ENCODE measurements around the gene SRGAP2.
"Not testable (repeated sequence)": the region's sequence is repeated elsewhere in the genome, so short reads cannot be mapped to it uniquely, and the experiment has no call there.

SRGAP2 gene

DNA sequence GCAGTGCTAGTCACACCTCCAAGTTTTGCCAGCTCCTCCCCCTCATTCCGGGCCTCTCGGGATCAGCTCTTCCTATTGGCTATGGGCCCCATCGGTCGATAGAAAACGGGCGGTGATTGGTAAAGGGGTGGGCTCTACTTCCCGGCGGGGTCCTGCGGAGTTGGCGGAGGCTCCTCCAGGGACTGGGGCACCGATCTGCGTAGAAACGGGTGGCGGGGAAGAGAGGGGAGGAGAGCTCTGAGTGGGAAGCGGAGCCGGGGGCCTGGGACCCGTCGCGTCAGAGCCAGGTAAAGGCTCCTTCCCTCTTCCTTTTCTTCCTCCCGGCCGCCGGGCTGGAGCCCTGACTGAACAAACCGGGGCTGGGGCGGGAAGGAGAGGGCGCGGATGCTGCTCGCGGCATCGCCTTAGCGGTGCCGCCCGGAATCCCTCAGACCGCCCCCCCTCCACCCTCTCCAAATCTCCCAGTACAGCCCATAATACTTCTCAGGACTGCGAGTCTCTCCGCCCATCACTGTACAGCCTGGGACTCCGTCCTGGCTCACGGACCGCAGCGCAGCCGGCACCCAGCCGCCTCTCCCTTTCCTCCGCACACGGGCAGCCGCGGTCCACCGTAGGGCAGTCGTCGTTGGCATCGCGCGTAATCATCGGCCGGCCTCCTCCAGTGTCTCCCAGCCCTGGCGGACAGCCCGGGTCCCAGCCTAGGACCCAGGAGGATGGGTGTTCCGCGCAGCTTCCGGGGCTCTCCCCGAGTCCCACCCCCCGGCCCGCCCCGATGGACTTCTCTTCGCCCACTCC, at the start of gene SRGAP2:
Gene SRGAP2 (plus strand): TSS at position 178 of the 795 bp plus-strand sequence. CDS start 2,430 bp downstream, outside the sequence.
- peak in 1 of 2 donors; percentile 3 for DNase-seq (ENCODE audit: low read depth in 2 of 2)

DNA sequence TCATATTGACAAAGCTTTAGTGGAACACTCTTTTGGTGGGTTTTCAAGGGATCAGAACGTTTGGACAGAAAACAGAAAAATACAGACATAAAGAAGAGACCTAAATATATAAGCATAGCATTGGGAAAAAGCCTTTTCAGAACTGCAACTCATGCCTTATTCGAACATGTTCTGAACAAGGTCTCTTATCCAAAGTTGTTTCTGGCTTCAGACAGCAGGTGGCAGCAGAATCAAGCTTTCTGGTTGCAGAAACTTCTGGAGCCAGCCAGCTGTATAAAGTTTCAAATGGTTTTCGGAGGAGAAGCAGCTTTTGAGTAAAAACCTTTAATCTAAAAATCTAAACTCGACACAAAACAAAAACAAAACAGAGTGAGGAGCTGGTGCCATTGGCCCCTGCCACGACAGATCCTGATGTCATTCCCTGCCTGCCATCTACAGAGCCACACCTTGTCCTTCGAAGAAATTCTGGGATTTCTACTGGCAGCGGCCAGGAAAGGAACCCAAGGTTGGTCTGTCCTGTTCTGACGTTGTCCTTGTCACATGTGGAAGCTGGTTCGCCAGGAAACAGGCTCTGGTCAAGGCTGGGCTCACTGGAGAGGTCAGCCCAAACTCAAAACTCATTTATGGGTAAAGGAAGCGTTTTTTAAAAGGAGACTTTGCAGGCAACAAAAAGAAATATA, 35.9 kb upstream of the SRGAP2 start:
- not testable (repeated sequence) for DNase-seq (ENCODE audit: low read depth in 2 of 2)

GRCh38 chr1:206169794-206170193, 33.5 kb upstream of the SRGAP2 start:
- DNase-seq (ENCODE audit: low read depth in 2 of 2), result not testable (repeated sequence)

- not testable (repeated sequence) for DNase-seq (ENCODE audit: low read depth in 2 of 2)
These were observed 30.1 kb upstream of the SRGAP2 start for GRCh38 chr1:206173110-206173719.

DNA sequence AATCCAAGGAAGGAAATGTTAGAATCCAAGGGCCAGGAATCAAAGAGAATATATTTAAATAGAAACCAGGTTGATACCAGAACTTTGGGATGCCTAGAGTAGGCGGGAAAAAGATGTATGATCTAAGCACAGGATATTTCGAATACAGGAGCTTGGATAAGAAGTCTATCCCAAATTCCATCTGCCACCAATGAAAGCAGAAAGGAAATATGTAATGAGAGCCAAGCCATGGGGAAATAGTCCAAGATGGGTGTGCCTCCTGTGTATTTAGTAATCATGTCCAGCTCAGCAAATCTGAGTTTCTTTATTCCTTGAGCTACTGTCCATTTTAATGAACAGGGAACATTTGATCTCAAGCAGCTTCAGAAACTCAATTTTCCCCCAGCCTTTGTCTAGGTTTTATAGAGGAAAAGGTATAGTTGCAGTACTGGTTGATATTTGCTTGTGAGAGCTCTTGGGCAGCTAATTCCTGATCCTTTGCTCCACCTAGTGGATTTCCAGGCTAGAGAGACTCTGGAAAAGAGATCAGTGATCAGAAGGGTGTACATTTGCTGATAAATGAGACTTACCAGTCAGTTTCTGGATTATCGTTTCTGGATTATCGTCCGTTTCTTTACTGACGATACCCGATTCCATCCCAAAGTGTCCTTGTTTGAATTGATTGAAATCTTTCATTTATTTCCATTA, 29.0 kb upstream of the SRGAP2 start:
- not testable (repeated sequence) for DNase-seq (ENCODE audit: low read depth in 2 of 2)

DNA sequence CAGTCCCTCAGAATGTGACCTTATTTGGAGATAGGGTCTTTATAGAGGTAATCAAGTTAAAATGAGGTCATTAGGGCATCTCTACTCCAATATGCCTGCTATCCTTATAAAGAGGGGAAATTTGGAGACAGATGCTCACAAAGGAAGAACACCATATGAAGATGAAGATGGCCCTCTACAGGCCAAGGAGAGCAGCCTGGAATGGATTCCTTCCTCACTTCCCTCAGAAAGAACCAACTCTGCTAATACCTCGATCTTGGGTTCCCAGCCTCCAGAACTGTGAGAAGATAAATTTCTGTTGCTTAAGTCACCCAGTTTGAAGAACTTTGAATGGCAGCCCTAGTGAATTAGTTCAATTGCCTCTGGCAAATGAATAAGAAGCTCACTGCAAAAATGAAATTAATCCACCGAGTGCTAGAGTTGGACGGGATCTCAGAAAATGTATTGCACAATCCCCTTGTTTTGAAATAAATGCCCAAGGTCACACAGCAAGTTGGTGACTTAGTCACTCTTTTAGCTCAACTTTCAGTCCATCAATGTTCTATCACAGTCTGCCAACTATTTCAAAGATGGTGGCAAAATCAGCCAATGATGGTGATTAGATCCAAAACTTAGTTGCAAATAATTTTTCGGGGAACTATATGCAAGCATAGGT, 27.8 kb upstream of the SRGAP2 start:
- not testable (repeated sequence) for DNase-seq (ENCODE audit: low read depth in 2 of 2)

DNA sequence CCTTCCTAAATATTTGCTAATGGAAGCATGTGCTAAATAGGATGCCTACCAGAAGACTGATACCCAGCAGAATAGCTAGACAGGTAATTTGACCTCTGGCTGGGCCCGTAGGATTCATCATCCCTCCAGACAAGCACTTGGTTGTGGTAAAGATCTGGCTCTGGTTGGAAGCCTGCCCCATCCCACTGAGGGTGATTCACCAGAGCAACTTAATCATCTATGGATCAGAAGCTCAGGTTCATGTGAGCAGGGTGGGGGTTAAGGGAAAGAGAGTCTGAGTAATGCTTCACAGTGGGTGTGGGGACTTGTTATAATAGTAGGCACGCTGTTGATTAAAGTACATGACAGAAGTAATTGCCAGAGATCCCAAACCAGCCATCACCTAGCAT, 27.2 kb upstream of the SRGAP2 start:
- not testable (repeated sequence) for DNase-seq (ENCODE audit: low read depth in 2 of 2)

GRCh38 chr1:206178061-206178989, 25.0 kb upstream of the SRGAP2 start:
- DNase-seq (ENCODE audit: low read depth in 2 of 2), result not testable (repeated sequence)

- DNase-seq (ENCODE audit: low read depth in 2 of 2), result not testable (repeated sequence)
These were observed 23.7 kb upstream of the SRGAP2 start for GRCh38 chr1:206179666-206180065.

- DNase-seq (ENCODE audit: low read depth in 2 of 2), result not testable (repeated sequence)
These were observed 20.7 kb upstream of the SRGAP2 start for GRCh38 chr1:206182368-206183317.

DNA sequence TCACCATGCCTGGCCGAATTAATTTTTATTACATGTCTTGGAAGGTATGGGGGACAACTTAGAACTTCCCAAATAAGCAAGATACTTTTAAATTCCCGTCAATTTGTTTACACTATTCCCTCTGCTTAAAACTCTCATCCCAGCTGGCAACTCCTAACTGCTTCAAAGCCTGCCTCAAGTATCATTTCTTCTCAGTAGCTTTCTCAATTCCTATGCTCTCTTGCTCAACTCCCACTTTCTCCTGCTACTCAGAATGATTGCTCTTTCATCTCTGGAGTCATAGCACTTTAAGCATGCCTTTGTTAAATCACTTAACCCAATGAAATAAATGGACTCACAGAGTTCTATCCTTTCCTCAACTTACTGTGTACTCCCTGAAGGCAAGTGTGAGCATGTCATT, 19.6 kb upstream of the SRGAP2 start:
- not testable (repeated sequence) for DNase-seq (ENCODE audit: low read depth in 2 of 2)

DNA sequence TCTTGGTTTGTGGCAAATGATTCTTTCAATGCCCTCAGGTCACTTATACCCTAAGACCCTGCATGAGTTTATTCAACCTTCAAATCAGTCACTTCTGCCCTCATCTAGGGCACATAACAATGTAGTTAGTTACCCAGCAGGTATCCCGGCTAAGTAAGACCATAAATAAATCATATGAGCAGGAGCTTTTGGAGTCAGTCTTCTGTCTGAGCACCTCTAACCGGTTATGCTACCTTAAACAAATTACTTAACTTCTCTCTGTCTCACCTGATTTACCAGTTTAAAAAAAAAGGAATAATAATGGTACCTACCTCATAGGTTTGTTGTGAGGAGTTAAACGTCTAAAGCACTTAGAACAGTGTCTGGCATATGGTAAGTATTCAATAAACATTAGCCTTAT, 17.6 kb upstream of the SRGAP2 start:
- DNase-seq (ENCODE audit: low read depth in 2 of 2), result not testable (repeated sequence)

DNA sequence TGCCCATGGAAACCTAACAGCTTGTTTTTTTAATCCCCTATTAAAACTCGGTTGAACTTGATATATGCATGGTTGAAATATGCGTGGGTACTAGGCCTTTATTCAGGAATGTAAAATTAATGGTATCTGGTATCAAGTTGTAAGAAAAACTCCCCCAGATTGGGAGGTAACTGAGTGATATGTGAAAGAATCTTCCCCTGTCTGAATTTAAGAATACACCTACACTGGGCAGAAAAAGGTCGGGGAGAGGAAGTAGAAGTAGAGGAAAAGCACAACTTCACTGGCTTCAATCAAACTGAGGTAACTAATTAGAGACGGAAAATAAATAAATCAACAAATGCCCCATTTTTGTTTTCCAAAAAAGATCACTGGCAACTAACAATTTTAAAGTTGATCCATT, 16.5 kb upstream of the SRGAP2 start:
- DNase-seq (ENCODE audit: low read depth in 2 of 2), result not testable (repeated sequence)

DNA sequence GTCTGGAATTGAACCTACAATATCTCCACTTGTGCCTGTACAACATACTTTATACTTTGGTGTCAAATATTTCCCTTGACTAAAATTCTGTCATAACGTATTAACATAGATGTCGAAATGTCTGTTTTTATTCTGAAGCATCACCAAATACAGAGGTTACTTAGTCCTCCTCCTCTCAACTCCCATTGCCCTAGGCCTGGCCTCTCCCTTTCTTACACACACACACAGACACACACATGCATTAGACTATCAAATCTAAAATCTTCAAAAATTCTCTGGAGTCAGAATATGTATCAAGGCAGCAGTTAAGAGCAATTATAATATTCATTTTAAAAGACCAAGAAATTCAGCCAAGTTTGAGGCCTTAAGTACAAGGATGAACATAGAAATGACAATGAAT, 8.2 kb upstream of the SRGAP2 start:
- not testable (repeated sequence) for DNase-seq (ENCODE audit: low read depth in 2 of 2)

GRCh38 chr1:206196748-206197424, 6.5 kb upstream of the SRGAP2 start:
- not testable (repeated sequence) for DNase-seq (ENCODE audit: low read depth in 2 of 2)

DNA sequence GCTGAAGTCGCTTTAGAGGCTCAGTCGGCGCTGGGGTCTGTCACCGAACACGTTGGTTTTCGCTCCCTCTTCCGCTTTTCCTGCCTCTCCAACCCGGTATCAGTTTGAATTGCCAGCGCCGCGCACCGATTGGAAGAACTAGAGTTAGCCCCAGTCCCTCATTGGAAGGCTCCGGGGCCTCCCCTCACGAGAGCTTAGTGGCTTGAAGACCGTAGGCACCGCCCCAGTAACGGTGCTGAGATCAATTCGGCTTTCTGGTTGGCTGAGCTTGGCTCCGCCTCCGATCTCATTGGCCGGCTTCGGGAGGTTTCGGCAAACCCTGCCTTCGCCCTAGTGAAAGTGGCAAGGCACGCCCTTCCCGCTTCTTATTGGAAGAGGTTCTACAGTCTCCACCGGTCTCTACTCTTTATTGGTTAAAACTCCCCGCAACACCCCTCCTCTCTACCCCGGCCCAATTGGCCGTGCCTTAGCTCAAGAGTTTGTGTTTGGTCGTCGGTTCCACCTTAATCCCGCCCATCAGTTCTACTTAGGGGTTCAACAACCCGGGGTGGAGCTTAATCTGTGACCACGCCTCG, 465 bp upstream of the SRGAP2 start, which contains the start of gene FAM72A:
Gene FAM72A (minus strand): TSS at position 51 of the 575 bp plus-strand sequence. CDS start 814 bp downstream, outside the sequence.
- DNase-seq (ENCODE audit: low read depth in 2 of 2), result peak; percentile 79 to 93

- not testable (repeated sequence) for DNase-seq (ENCODE audit: low read depth in 2 of 2)
These were observed 794 bp downstream of the SRGAP2 start for GRCh38 chr1:206204159-206204511.

- DNase-seq (ENCODE audit: low read depth in 2 of 2), result not testable (repeated sequence)
These were observed 1.5 kb downstream of the SRGAP2 start for GRCh38 chr1:206204871-206205270.
